Sciatic nerve (tissue), 2 donors: ENCODE measurements around the gene STMND1. TPM values are rescaled to one million over a fixed set of nuclear protein-coding genes. Genes with fewer than 3 reads are reported as not detected.
"Not testable (repeated sequence)": the region's sequence is repeated elsewhere in the genome, so short reads cannot be mapped to it uniquely, and the experiment has no call there.

Experiments used
- ATAC-seq: fragments of 200-7000 bp; cut with Tn5 transposase; one replicate; pipeline ENCODE4 v1.9.1; 2020; ENCODE audit warnings: mild to moderate bottlenecking, moderate library complexity
- DNase-seq: peaks from one replicate; pipeline ENCODE4 v3.0.0-alpha.2; 2020; ENCODE audit warnings: low spot score
- intact Hi-C: fragments of 100-400 bp; cut with DNase I; formaldehyde crosslinking; loops from one replicate; pipeline ENCODE4 v1.14.2; 2022
- total RNA-seq: library from RNA; stranded (reverse); fragmentation: NEBNext Ultra II Directional; extraction: Animal tissue kit (Norgen Biotek cat#: 25700); gene quantifications from one replicate; pipeline ENCODE4 v1.2.1, GENCODE V29; 2021
- donor health status: DM: no; HTN: no; CAD: no.
- donor health status: DM: no; HTN: no; CAD: no.

Gene STMND1
- 0.27 TPM for total RNA-seq

- DNase-seq (no peak), ATAC-seq (no peak)
- intact Hi-C loops = no loop called here
Observed at GRCh38 chr6:17101422-17102257, at the start of gene STMND1. Gene STMND1 (plus strand): TSS chr6:17102050. CDS start chr6:17102258, 208 bp downstream.

DNA sequence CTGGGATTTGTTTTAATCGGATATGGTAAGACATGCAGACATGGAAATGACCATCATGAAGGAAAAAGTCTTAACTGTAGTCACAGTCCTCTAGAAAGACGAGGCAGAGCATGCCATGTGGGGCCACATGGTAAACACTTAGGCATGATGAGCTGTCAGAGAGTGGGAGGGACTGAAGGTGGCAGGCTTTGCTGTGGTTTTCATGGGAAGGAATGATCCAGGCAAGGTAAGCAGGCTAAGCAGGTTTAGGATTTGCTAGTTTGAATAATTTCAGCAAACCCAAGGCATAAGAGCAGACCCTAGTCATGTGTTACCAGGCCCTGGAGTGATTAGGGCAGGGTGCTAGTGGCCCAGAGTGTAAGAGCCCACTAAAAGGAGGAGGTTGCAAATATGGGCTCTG lies 47.2 kb upstream of the STMND1 start:
- intact Hi-C loops = no loop called here
- no peak for DNase-seq
- no peak for ATAC-seq

- intact Hi-C loops = no loop called here
- ATAC-seq (no peak), DNase-seq (no peak)
Observed at GRCh38 chr6:17057322-17057721, 44.5 kb upstream of the STMND1 start.

GRCh38 chr6:17058550-17058949 lies 43.3 kb upstream of the STMND1 start:
- DNase-seq = no peak
- intact Hi-C loops = no loop called here
- ATAC-seq = no peak

GRCh38 chr6:17059022-17059421 lies 42.8 kb upstream of the STMND1 start:
- intact Hi-C loops = no loop called here
- no peak for ATAC-seq
- DNase-seq = no peak

- intact Hi-C loops = no loop called here
- no peak for ATAC-seq
- DNase-seq = no peak
Observed at GRCh38 chr6:17059850-17060249, 42.0 kb upstream of the STMND1 start.

DNA sequence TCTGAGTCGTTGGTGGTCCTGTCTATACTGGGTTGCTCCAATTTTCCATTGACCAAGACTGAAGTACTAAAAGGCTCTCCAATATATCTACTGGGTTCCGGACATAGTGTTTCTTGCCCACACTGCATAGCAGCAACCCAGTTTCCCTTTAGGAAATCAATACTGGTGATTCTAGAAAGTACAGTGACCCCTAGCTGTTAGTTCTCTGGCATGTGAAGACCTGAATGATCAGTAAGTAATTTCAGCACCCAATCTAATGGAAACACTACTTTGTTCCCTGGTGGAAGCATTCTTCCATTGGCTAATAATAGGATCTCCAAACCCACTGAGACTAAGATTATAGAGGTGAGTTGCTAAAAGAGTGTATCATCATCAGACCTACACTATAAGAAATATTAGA lies 40.8 kb upstream of the STMND1 start:
- no peak for ATAC-seq
- intact Hi-C loops = no loop called here
- DNase-seq = no peak

GRCh38 chr6:17062871-17063440 lies 38.9 kb upstream of the STMND1 start:
- intact Hi-C loops = no loop called here
- no peak for DNase-seq
- ATAC-seq = no peak

DNA sequence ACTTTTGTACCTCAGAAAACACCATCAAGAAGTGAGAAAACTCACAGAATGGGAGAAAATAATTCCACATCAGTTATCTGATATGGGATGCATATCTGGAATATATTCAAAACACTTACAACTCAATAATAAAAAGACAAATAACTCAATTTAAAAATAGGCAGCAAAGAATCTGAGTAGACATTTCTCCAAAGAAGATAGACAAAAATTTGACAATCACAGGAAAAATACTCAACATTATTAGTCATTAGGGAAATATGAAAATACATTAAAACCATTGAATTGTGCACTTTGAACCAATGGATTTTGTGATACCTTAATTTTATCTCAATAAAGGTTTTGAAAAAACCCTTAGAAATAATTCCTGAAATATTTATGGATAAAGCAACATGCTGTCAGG lies 36.9 kb upstream of the STMND1 start:
- intact Hi-C loops = no loop called here
- ATAC-seq (no peak), DNase-seq (no peak)

DNA sequence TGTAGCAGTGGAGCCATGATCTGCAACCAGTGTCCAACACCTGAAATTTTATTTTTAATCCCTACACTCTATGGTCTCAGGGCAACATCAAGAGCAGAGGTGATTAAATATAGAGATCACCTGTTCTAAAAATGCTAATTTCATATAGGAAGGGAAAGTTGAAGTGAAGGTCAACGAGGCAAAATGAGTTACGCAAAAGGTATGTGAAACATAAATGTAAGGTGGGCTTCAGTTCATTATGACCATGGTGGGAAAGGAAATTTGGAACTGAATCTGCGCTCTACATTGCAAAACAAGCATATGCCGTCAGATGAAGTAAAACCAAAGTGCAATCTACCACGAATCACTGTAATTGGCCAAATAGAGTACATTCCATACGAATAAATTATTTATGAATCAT lies 35.2 kb upstream of the STMND1 start:
- DNase-seq = no peak

GRCh38 chr6:17068972-17069371 lies 32.9 kb upstream of the STMND1 start:
- intact Hi-C loops, DNase-seq: not testable (repeated sequence)

More for the DNA sequence above, 35.2 kb upstream of the STMND1 start:
- no peak for ATAC-seq
- intact Hi-C loops = no loop called here

DNA sequence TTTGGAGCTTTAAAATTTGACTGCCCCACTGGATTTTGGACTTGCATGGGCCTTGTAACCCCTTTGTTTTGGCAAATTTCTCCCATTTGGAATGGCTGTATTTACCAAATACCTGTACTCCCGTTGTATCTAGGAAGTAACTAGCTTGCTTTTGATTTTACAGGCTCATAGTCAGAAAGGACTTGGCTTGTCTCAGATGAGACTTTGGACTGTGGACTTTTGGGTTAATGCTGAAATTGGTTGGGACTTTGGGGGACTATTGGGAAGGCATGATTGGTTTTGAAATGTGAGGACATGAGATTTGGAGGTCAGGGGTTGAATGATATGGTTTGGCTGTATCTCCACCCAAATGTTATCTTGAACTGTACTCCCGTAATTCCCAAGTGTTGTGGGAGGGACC lies 31.4 kb upstream of the STMND1 start:
- intact Hi-C loops, ATAC-seq, DNase-seq: not testable (repeated sequence)

More at GRCh38 chr6:17068972-17069371, 32.9 kb upstream of the STMND1 start:
- ATAC-seq = not testable (repeated sequence)

GRCh38 chr6:17073596-17073995 lies 28.3 kb upstream of the STMND1 start:
- ATAC-seq, intact Hi-C loops, DNase-seq: not testable (repeated sequence)

GRCh38 chr6:17081273-17081672 lies 20.6 kb upstream of the STMND1 start:
- intact Hi-C loops = no loop called here
- ATAC-seq (no peak), DNase-seq (no peak)

DNA sequence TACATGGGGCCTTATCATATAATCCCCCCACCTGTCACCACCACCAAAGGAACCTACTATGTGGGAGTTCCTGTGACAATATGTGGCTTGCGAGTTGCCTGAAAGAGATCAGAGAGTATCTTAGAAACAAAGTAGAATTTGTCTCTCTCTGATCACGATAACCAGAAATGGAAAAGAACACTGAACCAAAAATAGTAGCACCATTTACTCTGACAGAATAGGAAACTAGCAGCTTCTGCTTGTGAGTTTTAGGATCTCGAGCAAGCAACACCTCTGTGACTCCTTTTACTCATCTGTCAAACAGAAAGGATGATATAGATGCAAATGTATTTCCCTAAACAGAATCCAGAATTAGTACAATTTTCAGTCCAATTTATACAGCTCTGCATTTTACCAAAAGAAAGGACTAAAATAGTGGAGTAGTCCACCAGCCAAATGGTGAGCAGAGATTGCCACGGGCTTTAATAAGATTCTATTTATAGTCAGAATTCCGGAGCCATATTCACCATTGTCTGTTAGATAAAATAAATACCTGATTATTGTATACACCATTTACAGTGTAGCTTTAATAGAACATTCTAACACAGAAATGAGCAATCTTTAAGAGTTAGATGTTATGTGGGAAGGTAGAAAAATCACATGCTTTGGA lies 19.9 kb upstream of the STMND1 start:
- ATAC-seq = no peak
- intact Hi-C loops = no loop called here
- DNase-seq = no peak

DNA sequence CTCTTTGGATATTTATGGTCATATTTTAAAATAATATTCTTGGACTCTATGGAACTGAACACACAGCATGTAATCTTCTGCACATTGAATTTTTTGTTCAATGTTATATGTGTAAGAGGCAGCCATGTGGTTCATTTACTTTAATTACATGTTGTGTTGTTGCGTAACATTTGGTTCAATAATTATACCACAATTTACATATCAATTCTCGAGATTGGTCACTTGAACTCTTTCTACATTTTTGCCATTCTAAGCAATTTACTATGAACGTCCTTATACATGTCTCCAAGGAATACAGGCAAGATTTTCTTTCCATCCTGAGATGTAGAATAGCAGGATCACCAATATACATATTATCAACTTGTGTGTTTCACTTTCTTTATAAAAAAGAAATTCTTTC lies 18.5 kb upstream of the STMND1 start:
- ATAC-seq (no peak), DNase-seq (no peak)
- intact Hi-C loops = no loop called here

- no peak for DNase-seq
- intact Hi-C loops = no loop called here
- peak; percentile 63 for ATAC-seq
Observed at GRCh38 chr6:17086469-17086868, 15.4 kb upstream of the STMND1 start.

DNA sequence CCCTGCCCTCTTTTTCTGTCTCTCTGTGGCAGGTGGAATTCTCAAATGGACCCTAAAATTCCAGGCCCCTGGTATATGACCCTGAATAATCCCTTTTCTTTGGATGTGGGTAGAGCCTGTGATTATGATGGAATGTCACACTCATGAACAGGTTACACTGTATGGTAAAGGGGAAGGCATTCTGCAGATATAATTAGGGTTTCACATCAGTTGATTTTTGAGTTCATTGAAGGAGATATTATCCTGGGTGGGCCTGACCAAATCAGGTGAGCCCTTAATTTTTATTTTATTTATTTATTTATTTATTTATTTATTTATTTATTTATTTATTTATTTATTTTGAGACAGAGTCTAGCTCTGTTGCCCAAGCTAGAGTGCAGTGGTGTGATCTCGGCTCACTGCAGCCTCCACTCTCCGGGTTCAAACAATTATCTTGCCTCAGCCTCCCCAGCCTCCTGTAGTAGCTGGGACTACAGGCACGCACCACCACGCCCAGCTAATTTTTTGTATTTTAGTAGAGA lies 13.7 kb upstream of the STMND1 start:
- DNase-seq (no peak), ATAC-seq (no peak)
- intact Hi-C loops = no loop called here

- ATAC-seq (no peak), DNase-seq (no peak)
- intact Hi-C loops = no loop called here
Observed at GRCh38 chr6:17091122-17091521, 10.7 kb upstream of the STMND1 start.

- intact Hi-C loops = no loop called here
- no peak for DNase-seq
- no peak for ATAC-seq
Observed at GRCh38 chr6:17093686-17094085, 8.2 kb upstream of the STMND1 start.
